ENCODE measurements around the gene PRKN. TPM values are rescaled to one million over a fixed set of nuclear protein-coding genes. Genes with fewer than 3 reads are reported as not detected.

The PRKN gene
- total RNA-seq, 1 donor from 2014 or later, result 0.79 TPM

GRCh38 chr6:162730502-162730901, 2.9 kb upstream of the PRKN start:
- FAIRE-seq, result no peak

GRCh38 chr6:162728706-162729105, 1.1 kb upstream of the PRKN start:
- FAIRE-seq (no peak), DNase-seq (ENCODE audit: low read depth) (no peak)
- no peaks in the 10 kb centered on the region for H3K36me3 ChIP-seq (ENCODE audit: control insufficient read depth, insufficient read depth, low read length)
- no peak overlapping the region for H3K4me3 ChIP-seq (ENCODE audit: low read depth, low read length)
- TF ChIP-seq CTCF (IDR thresholded peaks at IDR 0.05; ENCODE audit: insufficient read depth, low read length, severe bottlenecking), result no peak
- H3K27me3 ChIP-seq (ENCODE audit: control insufficient read depth, insufficient read depth, low read length), result no peaks in the 10 kb centered on the region

More at GRCh38 chr6:162730502-162730901, 2.9 kb upstream of the PRKN start:
- H3K27me3 ChIP-seq (ENCODE audit: control insufficient read depth, insufficient read depth, low read length), result no peaks in the 10 kb centered on the region
- no peak for DNase-seq (ENCODE audit: low read depth)
- H3K4me3 ChIP-seq (ENCODE audit: low read depth, low read length), result no peak overlapping the region
- TF ChIP-seq CTCF (IDR thresholded peaks at IDR 0.05; ENCODE audit: insufficient read depth, low read length, severe bottlenecking), result no peak
- no peaks in the 10 kb centered on the region for H3K36me3 ChIP-seq (ENCODE audit: control insufficient read depth, insufficient read depth, low read length)

GRCh38 chr6:162728197-162728596, 631 bp upstream of the PRKN start:
- no peak for FAIRE-seq
- no peaks in the 10 kb centered on the region for H3K27me3 ChIP-seq (ENCODE audit: control insufficient read depth, insufficient read depth, low read length)
- TF ChIP-seq CTCF (IDR thresholded peaks at IDR 0.05; ENCODE audit: insufficient read depth, low read length, severe bottlenecking), result no peak
- DNase-seq (ENCODE audit: low read depth), result no peak
- no peaks in the 10 kb centered on the region for H3K36me3 ChIP-seq (ENCODE audit: control insufficient read depth, insufficient read depth, low read length)
- H3K4me3 ChIP-seq (ENCODE audit: low read depth, low read length), result peak overlapping the region; percentile 84

GRCh38 chr6:162726947-162727321, 632 bp downstream of the PRKN start:
- DNase-seq (ENCODE audit: low read depth), result peak; percentile 3

GRCh38 chr6:162722633-162723032, 4.9 kb downstream of the PRKN start:
- Histone ChIP-seq H3K36me3 (ENCODE audit: control insufficient read depth, insufficient read depth, low read length) (no peaks in the 10 kb centered on the region), H3K27me3 (ENCODE audit: control insufficient read depth, insufficient read depth, low read length) (no peaks in the 10 kb centered on the region), H3K4me3 (ENCODE audit: low read depth, low read length) (no peak overlapping the region)
- no peak for TF ChIP-seq CTCF (IDR thresholded peaks at IDR 0.05; ENCODE audit: insufficient read depth, low read length, severe bottlenecking)
- FAIRE-seq, result no peak
- DNase-seq (ENCODE audit: low read depth), result no peak

More at GRCh38 chr6:162726947-162727321, 632 bp downstream of the PRKN start:
- no peak for TF ChIP-seq CTCF (IDR thresholded peaks at IDR 0.05; ENCODE audit: insufficient read depth, low read length, severe bottlenecking)
- no peak for FAIRE-seq
- no peaks in the 10 kb centered on the region for H3K27me3 ChIP-seq (ENCODE audit: control insufficient read depth, insufficient read depth, low read length)
- peak overlapping the region; percentile 84 for H3K4me3 ChIP-seq (ENCODE audit: low read depth, low read length)
- H3K36me3 ChIP-seq (ENCODE audit: control insufficient read depth, insufficient read depth, low read length), result no peaks in the 10 kb centered on the region

GRCh38 chr6:162722226-162722625, 5.3 kb downstream of the PRKN start:
- no peak overlapping the region for H3K4me3 ChIP-seq (ENCODE audit: low read depth, low read length)
- H3K27me3 ChIP-seq (ENCODE audit: control insufficient read depth, insufficient read depth, low read length), result no peaks in the 10 kb centered on the region
- FAIRE-seq, result no peak
- TF ChIP-seq CTCF (IDR thresholded peaks at IDR 0.05; ENCODE audit: insufficient read depth, low read length, severe bottlenecking), result no peak
- no peaks in the 10 kb centered on the region for H3K36me3 ChIP-seq (ENCODE audit: control insufficient read depth, insufficient read depth, low read length)
- DNase-seq (ENCODE audit: low read depth), result no peak

All from bronchial epithelial cell (primary cell).